BJ (cell line): ENCODE measurements around the gene TSPYL1. TPM values are rescaled to one million over a fixed set of nuclear protein-coding genes. Genes with fewer than 3 reads are reported as not detected.

Experiments
- CTCF ChIA-PET: fragments of 350-600 bp; formaldehyde crosslinking; extraction: SDS; loops from one replicate; lab custom pipeline; 2021; ENCODE audit warnings: antibody characterized with exemption, inconsistent platforms; lab: Yijun Ruan, JAX
- POLR2A ChIA-PET: fragments of 300-600 bp; sonication (Branson Sonifier 250); formaldehyde crosslinking; extraction: SDS; loops from one replicate; lab custom pipeline; 2021; ENCODE audit warnings: antibody characterized with exemption; lab: Charles Lee
- DNase-seq: peaks from one replicate; pipeline ENCODE4 v3.0.0-alpha.2; 2011; ENCODE audit warnings: low read depth
- H3K27me3 ChIP-seq: 2 replicates; pipeline ENCODE4 v1.6.0; 2011; ENCODE audit warnings: low read length; ENCODE audit not compliant: control insufficient read depth, insufficient read depth
- H3K36me3 ChIP-seq: 2 replicates; pipeline ENCODE4 v1.5.1; 2011; ENCODE audit warnings: low read length; ENCODE audit not compliant: control insufficient read depth, insufficient read depth
- H3K4me3 ChIP-seq: 2 replicates; pipeline ENCODE4 v1.5.1; 2011; ENCODE audit warnings: low read depth, mild to moderate bottlenecking, control low read depth, low read length
- polyA plus RNA-seq: library from polyadenylated mRNA; depleted of rRNA; stranded (reverse); fragments of >200 nt; gene quantifications from 2 replicates; pipeline ENCODE4 v1.2.3, GENCODE V29; 2011
- TF ChIP-seq, protein P1 (sequence below): IDR thresholded peaks from 2 replicates; pipeline ENCODE4 v1.5.1; 2011; ENCODE audit warnings: low read depth, mild to moderate bottlenecking, control low read depth, inconsistent platforms, low read length, moderate library complexity; ENCODE audit not compliant: insufficient read depth

TSPYL1 gene
- polyA plus RNA-seq, 1 experiment: 31.9 TPM

DNA sequence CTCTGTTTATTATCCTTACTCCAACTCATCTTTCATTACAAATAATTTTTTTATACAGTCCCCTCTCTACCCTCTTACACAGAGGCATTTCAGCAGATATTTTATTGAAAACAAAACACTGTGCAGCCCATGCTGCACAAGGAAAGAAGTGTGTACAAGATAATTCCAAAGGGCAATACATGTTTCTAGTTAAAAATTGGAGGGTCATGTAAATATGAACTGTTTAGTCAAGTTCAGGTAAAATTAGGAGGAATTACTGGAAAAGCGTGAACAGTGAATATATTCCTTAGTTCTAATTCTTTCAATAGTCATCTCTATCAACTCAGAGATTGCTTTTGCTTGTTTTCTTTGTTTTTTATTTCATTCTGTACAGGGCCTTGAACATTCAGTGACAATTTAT lies 27.9 kb upstream of the TSPYL1 start:
- CTCF ChIA-PET: no interaction called here

DNA sequence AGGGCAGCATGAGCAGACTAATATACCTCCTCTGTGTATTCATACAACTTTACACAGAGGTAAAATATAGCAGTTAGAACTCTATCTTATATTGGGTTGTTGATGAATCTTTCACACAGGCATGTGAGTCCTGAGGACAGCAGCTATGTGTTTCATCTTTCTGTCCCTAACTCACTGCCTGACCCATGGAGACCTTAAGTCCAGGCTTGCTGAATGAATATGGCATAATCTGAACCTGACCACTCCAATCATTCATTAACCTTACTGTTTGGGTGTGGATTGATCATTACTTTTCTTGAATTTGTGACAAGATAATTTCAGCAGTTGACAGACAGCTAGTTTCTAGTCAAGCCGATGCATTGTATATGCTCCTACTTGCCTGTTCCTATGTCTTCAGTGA lies 27.3 kb upstream of the TSPYL1 start:
- CTCF ChIA-PET: no interaction called here

More for the DNA sequence above, 27.9 kb upstream of the TSPYL1 start:
- no peak for DNase-seq
- TF ChIP-seq, protein P1, sequence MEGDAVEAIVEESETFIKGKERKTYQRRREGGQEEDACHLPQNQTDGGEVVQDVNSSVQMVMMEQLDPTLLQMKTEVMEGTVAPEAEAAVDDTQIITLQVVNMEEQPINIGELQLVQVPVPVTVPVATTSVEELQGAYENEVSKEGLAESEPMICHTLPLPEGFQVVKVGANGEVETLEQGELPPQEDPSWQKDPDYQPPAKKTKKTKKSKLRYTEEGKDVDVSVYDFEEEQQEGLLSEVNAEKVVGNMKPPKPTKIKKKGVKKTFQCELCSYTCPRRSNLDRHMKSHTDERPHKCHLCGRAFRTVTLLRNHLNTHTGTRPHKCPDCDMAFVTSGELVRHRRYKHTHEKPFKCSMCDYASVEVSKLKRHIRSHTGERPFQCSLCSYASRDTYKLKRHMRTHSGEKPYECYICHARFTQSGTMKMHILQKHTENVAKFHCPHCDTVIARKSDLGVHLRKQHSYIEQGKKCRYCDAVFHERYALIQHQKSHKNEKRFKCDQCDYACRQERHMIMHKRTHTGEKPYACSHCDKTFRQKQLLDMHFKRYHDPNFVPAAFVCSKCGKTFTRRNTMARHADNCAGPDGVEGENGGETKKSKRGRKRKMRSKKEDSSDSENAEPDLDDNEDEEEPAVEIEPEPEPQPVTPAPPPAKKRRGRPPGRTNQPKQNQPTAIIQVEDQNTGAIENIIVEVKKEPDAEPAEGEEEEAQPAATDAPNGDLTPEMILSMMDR: no peak
- no peaks in the 10 kb centered on the region for H3K27me3 ChIP-seq
- H3K4me3 ChIP-seq: no peak overlapping the region
- H3K36me3 ChIP-seq: no peaks in the 10 kb centered on the region
- POLR2A ChIA-PET: no interaction called here

GRCh38 chr6:116304538-116305097 lies 24.9 kb upstream of the TSPYL1 start:
- ChIA-PET POLR2A (no interaction called here), CTCF (interaction anchor here (0.5 to 1.2 kb wide), 4 partner anchors 33 to 231 kb away, joined by 3 to 4 read pairs (median 3); partner anchors contain the start of gene DSE)
- Histone ChIP-seq H3K27me3 (no peaks in the 10 kb centered on the region), H3K36me3 (no peaks in the 10 kb centered on the region), H3K4me3 (no peak overlapping the region)
- TF ChIP-seq, protein P1: no peak
- DNase-seq: no peak

More for the DNA sequence above, 27.3 kb upstream of the TSPYL1 start:
- Histone ChIP-seq H3K36me3 (no peaks in the 10 kb centered on the region), H3K27me3 (no peaks in the 10 kb centered on the region), H3K4me3 (no peak overlapping the region)
- POLR2A ChIA-PET: no interaction called here
- no peak for DNase-seq
- TF ChIP-seq, protein P1: no peak

DNA sequence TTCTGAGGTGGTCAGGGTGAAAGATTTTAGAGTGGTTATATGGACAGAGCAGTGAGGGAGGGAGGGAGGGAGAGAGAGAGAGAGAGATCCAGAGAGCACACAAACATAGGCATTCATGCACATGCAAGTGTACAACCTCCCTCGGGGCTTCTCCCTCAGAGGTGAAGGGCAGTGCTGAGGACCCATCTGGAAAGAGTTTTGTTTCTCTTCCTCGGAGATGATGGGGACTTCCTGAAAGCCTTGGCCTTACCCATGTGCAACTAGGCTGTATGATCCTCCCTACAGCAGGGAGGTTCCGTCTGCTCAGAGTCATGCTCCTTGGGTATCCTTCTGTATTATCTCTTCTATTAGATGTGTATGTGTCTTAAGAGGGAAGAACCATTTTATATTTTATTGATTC lies 21.4 kb upstream of the TSPYL1 start:
- Histone ChIP-seq H3K4me3 (no peak overlapping the region), H3K27me3 (no peaks in the 10 kb centered on the region), H3K36me3 (no peaks in the 10 kb centered on the region)
- ChIA-PET POLR2A (no interaction called here), CTCF (no interaction called here)
- DNase-seq: no peak
- TF ChIP-seq, protein P1: no peak

DNA sequence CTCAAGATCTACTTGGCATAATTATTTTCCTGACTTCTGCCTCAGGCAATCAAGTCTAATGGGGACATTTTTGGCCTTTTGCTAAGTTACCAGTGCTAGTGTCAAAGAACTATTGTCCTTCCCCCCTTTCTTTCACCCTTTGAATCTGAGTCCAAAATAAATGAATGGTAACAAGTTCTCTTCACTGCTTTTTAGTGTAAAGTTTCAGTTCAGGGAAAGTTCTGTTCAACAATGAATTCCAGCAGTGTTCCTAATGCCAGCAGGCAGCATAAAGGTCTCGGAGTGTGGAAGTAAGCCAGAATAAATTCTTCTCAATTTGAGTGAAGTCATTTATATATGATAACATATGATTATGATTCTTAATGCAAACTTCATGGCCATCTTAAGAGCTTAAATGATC lies 20.8 kb upstream of the TSPYL1 start:
- TF ChIP-seq, protein P1: no peak
- ChIA-PET CTCF (no interaction called here), POLR2A (no interaction called here)
- no peak for DNase-seq
- Histone ChIP-seq H3K4me3 (no peak overlapping the region), H3K27me3 (no peaks in the 10 kb centered on the region), H3K36me3 (no peaks in the 10 kb centered on the region)
